ENCODE measurements around the gene OR14I1.
"Not testable (repeated sequence)": the region's sequence is repeated elsewhere in the genome, so short reads cannot be mapped to it uniquely, and the experiment has no call there.

Gene OR14I1

GRCh38 chr1:248681651-248682050 is 20.9 kb downstream of the OR14I1 start:
- no peak for DNase-seq

- no peak for DNase-seq
These were observed 32.6 kb downstream of the OR14I1 start for GRCh38 chr1:248670003-248670402.

GRCh38 chr1:248663453-248664328 is 38.9 kb downstream of the OR14I1 start:
- DNase-seq: not testable (repeated sequence)

- DNase-seq: not testable (repeated sequence)
These were observed 45.8 kb downstream of the OR14I1 start for GRCh38 chr1:248656797-248657196.

GRCh38 chr1:248655354-248655753 is 47.2 kb downstream of the OR14I1 start, which contains the start of gene OR2T27:
OR2T27 (minus strand) TSS chr1:248655528; CDS start chr1:248650884, 4,644 bp downstream.
- not testable (repeated sequence) for DNase-seq
